GM18861 (cell line): ENCODE results near the gene CDH4.

Source experiments
- ATAC-seq: cut with Tn5 transposase; IDR thresholded peaks from one replicate; pipeline ENCODE4 v1.9.1; 2021; ENCODE audit not compliant: unreplicated experiment

CDH4 gene

DNA sequence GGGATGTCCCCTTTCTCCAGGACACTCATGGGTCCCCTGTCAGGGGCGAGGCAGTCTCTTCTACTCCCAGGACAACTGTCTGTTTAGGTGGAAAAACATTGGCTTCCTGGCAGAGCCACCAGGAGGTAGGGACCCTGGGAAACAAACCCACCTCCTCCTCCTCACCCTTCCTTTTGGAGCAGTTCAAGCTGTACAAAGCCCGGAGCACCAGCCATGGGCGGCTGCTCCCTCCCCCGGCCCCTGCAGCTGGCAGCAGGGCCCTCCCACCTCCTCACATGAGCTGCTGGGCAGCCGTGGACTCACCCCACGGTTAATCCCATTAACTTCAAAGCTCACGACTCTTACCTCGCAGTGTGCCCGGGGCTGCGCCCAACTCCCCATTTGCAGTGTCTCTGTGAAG is 48.6 kb downstream of the CDH4 start:
- no peak for ATAC-seq

DNA sequence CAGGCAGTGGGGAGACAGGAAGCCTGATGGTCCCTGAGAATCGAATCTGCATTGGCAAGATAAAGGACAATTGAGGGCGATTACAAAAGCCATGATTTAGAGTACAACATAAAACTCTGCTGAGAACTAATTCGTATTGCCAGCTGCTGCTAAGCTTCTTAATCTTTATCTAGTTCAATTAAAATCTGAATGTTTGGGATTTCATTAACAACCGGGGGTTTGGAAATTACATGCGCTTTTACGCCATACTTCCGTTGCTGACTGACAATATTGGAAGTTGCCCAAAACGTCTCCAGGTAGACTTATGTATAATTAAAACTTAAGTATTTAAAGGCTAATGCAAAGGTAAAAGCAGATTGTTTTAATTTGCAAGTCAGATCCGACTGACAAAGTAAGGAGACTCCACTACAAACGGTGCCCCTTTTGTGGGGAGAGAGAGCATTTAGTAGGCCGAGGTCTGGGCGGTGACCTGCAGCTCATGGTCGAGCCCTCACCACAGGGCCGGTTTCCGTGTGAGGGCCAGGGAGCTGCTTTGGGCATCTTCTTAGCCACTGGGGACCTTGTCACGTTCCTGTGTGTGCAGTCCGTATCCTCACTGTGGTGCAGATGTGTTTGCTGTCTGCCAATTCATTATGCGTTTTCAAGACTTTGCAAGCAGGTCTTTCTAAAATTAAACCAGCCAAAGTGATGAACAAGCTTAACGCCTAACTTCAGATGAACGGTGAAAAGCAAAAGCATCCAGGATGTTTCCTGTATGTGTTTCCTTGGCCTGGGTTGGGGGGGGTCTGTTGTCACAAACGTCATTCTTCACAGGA is 49.9 kb downstream of the CDH4 start:
- ATAC-seq: no peak

DNA sequence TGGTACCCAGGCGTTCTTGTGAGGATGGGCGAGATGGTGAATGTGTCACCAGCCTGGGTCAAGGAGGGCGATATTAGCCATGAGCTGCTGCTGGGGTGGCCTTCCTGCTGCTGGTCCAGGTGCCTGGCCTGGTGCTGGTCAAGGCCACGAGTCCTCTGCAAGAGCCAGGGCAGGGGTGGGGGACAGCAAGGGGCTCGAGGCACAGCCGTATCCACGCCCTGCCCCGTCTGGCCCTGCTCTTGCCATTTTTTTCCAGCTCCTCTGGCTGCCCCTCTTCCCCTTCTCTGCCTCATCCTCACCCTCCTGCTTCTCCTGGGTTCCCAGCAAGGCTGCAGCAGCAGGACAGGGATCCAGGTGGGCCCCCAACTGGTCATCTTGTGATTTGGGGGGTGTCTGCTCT is 51.2 kb downstream of the CDH4 start:
- ATAC-seq: no peak

DNA sequence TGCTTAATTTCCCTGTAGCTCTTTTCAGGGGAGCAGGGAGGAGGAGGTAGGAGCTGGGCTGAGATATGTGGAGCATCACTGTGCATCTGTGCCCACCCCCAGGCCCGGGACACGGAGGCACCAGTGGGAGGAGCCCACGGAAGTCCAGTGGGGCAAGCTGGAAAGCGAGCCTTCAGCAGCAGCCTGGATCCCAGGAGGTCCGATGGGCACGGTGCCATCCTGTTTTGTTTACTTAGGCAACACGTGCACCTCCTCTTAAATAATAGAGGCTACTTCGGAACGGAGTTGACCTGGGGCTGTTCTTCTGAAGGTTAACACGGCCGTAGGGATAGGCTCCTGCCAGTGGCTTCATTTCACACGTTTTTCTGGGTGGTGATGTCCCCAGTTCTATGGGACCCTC is 51.6 kb downstream of the CDH4 start:
- no peak for ATAC-seq

DNA sequence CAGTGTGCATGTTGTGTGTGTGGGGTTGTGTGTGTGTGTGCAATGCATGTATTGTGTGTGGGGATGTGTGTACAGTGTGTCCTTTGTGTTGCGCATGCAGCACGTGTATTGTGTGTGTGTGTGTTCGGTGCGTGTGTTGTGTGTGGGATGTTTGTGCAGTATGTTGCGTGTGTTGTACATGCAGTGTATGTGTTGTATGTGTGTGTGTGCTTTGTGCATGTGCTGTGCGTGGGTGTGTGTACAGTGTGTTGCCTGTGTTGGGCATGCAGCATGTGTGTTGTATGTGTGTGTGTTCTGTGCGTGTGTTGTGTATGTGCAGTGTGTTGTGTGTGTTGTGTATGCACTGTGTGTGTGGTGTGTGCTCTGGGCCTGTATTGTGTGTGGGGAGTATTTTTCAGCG is 52.7 kb downstream of the CDH4 start:
- ATAC-seq: no peak

DNA sequence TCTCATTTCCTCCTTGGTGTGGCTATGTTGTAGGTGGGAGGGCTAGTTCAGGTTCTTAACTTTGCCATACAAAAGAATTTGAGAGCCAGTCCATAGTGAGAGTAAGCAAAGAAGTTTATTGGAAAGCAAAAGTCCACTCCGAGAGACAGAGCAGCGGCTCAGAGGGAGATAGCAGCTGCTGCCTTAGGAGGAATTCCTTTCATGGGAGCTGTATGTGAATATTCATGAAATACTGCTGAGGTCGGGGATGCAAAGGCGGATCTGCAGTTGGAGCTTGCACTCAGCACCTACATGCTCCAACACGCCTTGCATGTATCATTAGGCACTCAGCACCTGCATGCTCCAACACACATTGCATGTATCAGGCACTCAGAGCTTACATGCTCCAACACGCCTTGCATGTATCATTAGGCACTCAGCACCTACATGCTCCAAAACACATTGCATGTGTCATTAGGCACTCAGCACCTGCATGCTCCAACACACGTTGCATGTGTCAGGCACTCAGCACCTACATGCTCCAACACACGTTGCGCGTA is 54.9 kb downstream of the CDH4 start:
- no peak for ATAC-seq

DNA sequence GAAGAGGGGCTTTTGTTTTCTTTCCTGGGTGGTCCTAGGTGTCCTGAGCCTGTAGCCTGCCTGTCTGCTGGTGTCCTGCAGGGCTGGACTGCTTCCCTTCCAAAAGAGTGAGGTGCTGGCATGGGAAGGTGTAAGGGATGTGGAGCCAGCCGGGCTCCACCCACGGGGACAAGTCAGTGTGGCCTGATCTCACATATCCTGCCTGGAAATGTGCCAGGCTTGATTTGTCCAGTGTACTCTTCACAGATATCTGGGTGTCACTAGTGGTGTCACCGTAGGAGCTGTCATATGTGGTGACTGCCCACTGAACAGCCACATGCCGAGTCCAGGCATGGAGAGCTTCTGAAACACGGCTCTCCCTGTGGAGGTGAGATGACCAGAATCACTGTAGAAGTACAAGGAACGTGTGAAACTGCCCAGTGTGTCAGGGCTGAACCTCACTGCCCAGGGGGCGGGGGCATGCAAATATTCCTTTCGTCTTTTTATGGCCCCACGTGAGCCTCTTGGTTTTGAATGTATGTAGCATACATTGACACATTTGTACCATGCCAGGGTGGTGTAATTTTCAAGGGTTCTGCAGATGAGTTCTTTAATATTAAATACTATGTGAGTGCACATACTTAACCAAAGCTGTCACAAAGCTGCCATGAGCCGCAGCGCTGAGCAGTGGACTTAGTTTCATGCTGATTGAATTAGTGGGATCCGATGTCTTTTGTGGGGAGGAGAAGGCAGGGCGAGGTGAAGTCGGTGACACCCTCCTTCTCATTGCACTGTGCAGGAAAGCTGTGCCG is 55.8 kb downstream of the CDH4 start:
- ATAC-seq: no peak

DNA sequence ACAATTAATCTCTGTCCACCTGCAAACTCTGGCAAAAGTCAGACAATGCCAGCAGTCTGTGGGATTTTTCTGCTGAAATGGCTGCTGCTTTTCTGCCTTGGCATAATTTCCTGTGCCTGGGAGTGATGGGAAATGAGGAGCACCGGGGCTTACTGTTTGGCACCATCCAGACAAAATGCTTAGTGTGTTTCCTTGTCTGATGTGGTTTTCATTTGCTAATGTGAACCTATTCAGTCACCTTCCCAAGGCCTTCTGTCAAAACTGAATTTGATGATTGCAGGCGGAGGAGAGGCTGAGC is 56.4 kb downstream of the CDH4 start:
- ATAC-seq: no peak

DNA sequence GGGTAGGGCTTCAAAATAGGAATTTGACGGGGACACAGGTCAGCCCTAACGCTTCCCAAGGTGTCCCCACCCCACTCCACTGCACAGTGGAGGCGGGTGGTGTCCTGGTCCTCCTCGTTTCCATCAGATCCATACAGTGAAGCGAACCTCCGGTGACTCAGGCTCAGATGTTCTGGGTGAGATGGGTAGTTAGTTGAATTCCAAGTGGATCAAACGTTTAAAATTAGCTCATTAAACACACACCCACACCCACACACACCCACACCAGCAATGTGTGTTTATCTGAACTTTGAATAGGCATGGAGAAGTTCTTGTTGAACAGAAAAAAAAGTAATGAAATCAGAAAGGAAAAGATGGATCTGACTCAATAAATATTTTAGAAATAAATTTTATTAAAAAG is 58.9 kb downstream of the CDH4 start:
- ATAC-seq: no peak

DNA sequence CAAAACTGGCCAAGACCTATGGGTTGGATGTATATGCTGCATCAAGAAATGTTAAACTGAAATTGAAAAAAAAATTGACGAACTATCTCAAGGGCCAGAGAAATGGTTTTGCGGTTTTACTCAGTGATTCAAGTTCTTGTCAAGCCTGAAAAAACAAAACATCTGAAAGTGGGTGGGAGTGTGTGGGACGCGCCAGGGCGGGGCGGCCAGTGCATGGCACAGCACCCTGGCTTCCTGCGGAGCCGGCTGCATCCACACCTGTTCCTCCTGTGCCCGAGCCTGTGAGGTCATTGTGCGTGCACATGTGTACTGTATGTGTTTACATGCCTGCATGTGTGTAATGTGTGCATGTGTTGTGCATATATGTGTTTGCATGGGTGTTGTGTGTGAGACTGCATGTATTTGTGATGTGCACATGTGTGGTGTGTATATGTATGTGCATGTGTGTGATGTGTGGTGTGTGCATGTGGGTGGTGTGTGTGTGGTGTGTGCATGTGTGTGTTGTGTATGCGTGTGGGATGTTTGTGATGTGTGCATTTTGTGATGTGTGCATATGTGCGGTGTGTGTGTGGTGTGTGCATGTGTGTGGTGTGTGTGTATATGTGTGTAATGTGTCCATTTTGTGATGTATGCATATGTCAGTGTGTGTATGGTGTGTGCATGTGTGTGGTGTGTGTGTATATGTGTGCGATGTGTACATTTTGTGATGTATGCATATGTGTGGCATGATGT is 59.8 kb downstream of the CDH4 start:
- ATAC-seq: no peak

DNA sequence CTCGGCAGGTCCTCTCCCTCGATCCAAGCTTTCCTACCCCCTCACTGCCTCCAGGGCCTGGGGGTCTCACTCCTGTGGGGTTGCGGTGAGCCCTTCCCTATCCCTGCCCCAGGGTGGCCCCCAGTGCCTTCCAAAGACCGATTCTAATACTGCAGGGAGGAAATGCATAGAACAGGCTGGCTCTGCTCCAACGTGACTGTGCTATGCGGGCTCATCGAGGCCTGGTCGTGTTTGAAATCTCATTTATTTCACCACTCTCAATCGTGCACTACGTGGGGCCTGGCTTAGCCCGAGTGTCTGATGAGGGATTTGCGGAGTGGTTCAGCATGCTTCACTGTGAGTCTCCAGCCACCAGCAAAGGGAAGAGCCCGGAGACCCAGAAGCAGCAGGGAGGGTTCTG is 60.9 kb downstream of the CDH4 start:
- no peak for ATAC-seq

DNA sequence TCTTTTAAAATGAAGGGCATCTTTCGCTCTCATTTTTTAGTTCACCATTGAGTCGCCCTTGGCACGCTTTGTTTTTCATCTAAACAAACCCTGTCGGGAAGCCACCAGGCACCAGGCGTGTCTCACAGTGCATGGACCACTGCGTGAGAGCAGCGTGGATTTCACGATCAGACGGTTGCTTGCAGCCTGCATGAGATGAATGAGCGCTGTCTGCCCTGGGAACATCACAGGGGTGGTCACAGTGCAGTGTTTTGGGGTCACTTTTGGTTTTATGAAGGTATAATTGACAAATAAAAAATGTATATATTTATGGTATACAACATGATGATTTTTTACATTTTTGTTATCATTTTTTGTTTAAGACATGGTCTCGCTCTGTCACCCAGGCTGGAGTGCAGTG is 61.3 kb downstream of the CDH4 start:
- no peak for ATAC-seq

DNA sequence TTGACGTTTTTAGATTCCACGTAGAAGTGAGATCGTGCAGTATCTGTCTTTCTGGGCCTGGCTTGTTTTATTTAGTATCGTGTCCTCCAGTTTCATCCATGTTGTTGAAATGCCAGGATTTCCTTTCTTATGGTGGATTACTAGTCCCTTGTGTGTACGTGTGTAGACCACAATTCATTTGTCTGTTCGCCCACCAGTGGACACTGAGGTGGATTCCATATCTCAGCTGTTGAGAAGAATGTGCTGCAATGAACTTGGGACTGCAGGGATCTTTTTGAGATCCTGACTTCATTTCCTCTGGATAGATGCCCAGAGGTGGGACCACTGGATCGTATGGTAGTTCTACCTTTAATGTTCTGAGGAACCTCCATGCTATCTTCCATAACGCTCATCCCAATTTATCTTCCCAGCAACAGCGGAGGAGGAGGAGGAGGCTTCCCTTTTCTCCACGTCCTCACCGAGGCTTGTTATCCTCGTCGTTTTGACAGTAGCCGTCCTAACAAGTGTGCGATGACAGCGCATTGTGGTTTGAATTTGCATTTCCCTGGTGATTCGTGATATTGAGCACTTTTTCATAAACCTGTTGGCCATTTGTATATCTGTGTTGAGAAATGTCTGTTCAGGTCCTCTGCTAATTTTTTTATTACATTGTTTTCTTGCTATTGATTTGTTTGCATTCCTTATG is 62.4 kb downstream of the CDH4 start:
- no peak for ATAC-seq

DNA sequence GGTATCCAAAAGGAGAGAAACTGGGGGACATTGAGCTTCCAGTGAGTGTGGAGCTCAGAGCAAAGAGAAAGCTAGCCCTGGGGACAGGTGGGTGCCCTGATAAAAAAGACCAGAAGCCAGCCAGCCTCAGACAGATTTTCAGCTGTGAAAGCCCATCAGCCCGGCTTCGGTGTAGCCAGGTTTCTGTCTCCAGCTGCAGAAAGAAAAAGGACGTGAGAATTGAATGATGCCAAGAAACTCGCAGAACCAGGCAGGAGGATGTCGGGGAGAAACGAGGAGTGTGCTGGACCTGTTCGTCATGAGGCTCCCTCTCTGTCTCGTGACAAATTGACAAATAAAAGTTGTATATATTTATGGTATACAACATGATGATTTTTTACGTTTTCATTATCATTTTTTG is 63.3 kb downstream of the CDH4 start:
- no peak for ATAC-seq

DNA sequence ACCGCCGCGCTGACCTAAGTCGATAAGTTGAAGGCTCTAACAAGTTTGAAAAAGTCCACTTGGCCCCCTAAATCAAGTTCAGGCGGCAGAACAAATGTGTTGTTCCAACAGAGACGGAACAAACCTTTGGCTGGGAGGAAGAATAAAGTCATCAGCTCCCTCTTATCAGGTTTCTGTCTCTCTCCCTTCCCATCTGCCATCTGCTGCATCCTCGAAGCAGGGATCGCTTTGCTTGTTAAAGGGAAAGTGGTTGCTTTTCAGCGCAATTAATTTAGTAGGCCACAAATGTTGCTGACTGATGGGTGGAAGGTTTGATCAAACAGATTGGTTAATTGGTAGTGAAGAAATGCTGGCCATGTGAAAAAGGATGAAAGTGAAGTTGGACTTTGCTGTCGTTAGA is 64.3 kb downstream of the CDH4 start:
- ATAC-seq: no peak

DNA sequence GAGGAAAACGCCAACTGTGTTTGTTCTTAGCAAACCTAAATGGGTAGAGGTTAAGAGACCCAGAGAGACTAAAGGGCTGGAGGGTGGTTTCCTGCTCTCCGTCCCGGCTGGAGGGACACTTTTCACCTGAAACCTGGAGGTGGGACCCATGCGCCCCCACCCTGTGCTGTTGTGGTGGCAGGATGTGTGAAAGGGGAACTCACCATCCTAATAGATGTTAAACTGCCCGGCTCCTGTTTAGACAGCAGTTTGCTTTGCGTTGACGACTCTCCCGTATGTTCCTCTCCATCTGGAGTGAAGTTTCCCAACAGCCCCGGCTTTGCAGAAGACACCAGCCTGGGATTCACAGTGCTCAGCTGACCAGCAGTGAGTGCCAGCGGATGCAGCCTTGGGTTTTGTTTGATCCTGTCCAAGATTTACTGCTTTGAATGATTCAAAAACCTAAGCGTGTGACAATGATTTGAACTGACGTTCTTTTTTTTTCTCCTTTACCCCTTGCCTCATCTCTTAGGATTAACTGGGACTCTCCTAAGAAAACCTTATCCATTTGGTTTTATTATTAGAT is 66.0 kb downstream of the CDH4 start:
- ATAC-seq: no peak

DNA sequence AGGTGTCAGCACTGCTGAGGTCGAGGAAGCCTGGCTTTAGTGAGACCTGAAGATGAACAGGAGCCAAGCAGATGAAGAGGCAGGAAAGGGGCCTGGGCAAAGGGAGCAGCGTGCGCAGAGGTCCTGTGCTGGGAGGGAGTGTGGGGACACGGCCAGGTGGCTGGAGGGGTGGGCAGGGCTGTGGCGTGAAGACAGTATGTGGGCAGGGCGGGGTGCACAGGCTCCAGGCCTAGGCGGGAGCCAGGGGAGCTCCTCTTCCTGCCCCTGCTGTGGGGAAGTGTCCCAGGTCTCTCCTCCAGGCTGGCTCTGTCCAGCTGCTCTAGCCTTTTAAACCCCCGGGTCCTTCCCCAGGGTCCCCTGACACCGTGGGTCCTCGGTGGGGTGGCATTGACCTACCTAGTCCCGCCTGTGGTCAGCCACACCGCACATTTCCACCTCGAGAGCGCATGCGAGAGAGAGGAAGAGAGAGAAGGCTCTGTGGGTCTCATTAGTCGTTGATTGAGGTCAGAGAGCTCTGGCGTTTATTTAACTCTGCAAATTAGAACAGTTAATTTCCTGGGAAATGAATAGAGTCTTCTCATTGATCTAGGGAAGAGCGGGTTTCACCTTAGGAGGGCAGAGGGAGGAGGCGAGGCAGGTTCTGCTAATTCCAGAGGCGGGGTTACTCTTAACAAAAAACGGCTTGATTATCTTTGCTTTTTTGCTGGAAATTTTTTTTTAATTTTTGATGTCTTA is 68.8 kb downstream of the CDH4 start:
- ATAC-seq: no peak

DNA sequence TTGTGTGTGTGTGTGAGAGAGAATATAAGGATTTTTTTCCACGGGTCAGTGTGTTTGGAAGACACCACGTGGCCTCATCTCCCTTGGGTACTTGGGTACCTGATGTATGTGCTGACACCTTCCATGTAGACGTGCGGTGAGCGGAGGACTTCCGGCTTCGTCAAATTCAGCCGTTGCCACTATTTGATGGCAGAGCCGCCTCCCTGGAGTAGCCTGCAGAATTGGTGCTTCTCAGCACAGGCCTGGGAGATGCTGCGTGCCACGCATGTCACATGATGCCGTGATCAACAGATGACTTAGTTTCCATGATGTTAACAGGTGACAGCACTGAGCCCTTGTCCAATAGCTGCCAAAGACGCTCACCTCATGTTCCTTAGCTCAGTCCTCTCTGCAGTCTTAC is 69.4 kb downstream of the CDH4 start:
- no peak for ATAC-seq

DNA sequence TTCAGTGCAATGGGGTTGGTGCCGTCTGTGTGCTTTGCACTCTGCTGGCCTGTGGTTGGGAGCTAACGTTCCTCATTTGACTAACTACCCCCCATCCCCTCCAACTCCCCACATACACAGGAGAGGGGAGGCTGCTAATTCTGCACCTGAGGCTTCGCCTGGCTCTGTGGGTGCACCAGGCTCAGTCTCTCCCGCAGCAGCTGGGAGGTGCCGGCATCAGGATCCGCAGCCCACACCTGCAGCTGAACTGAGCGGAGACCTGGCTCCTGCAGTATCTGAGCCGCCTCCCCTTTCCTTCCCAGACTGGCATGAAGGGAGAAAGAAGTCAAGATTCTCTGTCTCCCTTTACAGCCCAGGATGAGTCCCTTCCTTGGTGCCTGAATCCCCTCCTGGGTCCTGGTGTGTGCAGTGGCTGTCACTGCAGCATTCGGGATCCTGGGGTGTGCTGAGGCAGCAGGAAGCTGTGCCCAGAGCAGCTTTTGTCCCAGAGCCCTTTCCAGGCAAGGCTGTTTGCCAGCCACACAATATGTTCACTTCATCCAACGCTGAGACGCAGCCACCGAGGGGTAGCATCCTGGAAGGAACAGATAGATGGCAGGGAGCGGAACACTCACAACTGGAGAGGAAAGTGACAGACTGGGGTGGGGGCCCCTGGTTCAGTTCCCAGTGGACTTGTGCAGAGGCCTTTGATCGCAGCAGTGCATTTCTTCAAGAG is 70.2 kb downstream of the CDH4 start:
- ATAC-seq: no peak

DNA sequence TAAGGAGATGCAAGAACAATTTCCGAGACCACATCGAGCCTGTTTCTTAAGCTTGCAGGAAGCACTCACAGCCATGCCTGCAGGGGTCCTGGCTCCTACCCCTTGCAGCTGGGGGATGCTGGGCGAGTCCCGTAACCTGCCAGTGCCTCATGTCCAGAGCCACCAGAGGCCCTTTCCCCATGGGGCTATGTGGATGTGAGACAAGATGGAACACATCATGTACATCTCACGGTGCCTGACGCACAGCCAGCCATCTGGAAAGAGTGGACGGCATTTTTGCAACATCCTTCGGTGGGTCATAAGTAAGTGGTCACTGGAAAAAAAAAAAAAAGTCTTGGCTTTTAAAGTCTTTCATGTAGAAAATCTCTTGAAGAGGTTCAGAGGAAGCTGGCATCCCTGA is 72.8 kb downstream of the CDH4 start:
- ATAC-seq: no peak
